H1 (cell line): ENCODE results near the gene TP53I3. TPM values are rescaled to one million over a fixed set of nuclear protein-coding genes. Genes with fewer than 3 reads are reported as not detected.
"Not testable (repeated sequence)": the region's sequence is repeated elsewhere in the genome, so short reads cannot be mapped to it uniquely, and the experiment has no call there.

Experiments used
- CTCF ChIA-PET: fragments of 300-600 bp; sonication (Branson Sonifier 250); formaldehyde crosslinking; loops from one replicate; lab custom pipeline; 2021; ENCODE audit not compliant: partially characterized antibody; lab: Charles Lee
- POLR2A ChIA-PET: fragments of 300-600 bp; sonication (Branson Sonifier 250); formaldehyde crosslinking; loops from one replicate; lab custom pipeline; 2021; ENCODE audit warnings: inconsistent platforms; ENCODE audit not compliant: partially characterized antibody; lab: Charles Lee
- DNase-seq, 2 experiments: peaks; one replicate each; pipeline versions ENCODE4 v3.0.0 to v3.0.0-alpha.2; 2010 to 2022; ENCODE audit warnings: low spot score in 2 of 2, low read depth in 1 of 2, mixed read lengths in 1 of 2
- FAIRE-seq: peaks from 2 replicates; lab custom pipeline; 2011; peaks lifted over from hg19 to GRCh38; lab: Jason Lieb, UNC
- H2AFZ ChIP-seq: 2 replicates; pipeline ENCODE4 v1.8.1; 2012; ENCODE audit warnings: low read length, inconsistent platforms
- H2AK5ac ChIP-seq: 2 replicates; pipeline ENCODE4 v1.6.1; 2013; ENCODE audit warnings: low read depth, low read length
- H2BK120ac ChIP-seq: replicated peaks from 2 replicates; pipeline ENCODE3; 2013; ENCODE audit warnings: low read depth, low read length, inconsistent platforms
- H2BK12ac ChIP-seq: 2 replicates; pipeline ENCODE4 v1.6.1; 2013; ENCODE audit warnings: low read depth, low read length
- H2BK15ac ChIP-seq: 2 replicates; pipeline ENCODE4 v1.6.1; 2013; ENCODE audit warnings: low read length
- H2BK20ac ChIP-seq: 2 replicates; pipeline ENCODE4 v1.6.1; 2013; ENCODE audit warnings: low read length
- H2BK5ac ChIP-seq: 2 replicates; pipeline ENCODE4 v1.6.1; 2013; ENCODE audit warnings: low read depth, low read length
- H3K14ac ChIP-seq: 2 replicates; pipeline ENCODE4 v1.6.1; 2013; ENCODE audit warnings: inconsistent platforms; ENCODE audit not compliant: insufficient read length
- H3K18ac ChIP-seq: 2 replicates; pipeline ENCODE4 v1.6.1; 2013; ENCODE audit warnings: low read length; ENCODE audit errors: extremely low read depth
- H3K23ac ChIP-seq: 2 replicates; pipeline ENCODE4 v1.6.1; 2013; ENCODE audit warnings: inconsistent platforms; ENCODE audit not compliant: insufficient read length
- H3K23me2 ChIP-seq: 2 replicates; pipeline ENCODE4 v1.6.1; 2013; ENCODE audit warnings: low read depth, low read length
- H3K27ac ChIP-seq: 2 replicates; pipeline ENCODE4 v1.6.1; 2011; ENCODE audit warnings: low read depth, low read length, inconsistent platforms
- H3K27me3 ChIP-seq, 4 experiments: replicated peaks in 1 of 4; 1 replicate in 1 of 4; 2 replicates in 3 of 4; pipeline versions ENCODE4 v1.6.1 to v1.8.1; 2011 to 2013; ENCODE audit warnings: low read length in 3 of 4, mild to moderate bottlenecking in 3 of 4, inconsistent platforms in 2 of 4, mixed read lengths in 2 of 4, moderate library complexity in 1 of 4; ENCODE audit not compliant: control insufficient read depth in 3 of 4, insufficient read depth in 3 of 4; ENCODE audit errors: extremely low read depth in 1 of 4
- H3K36me3 ChIP-seq, 4 experiments: 2 replicates each; pipeline versions ENCODE4 v1.6.1 to v1.8.1; 2011 to 2013; ENCODE audit warnings: mild to moderate bottlenecking in 4 of 4, low read length in 3 of 4, moderate library complexity in 2 of 4, control low read depth in 1 of 4, inconsistent platforms in 1 of 4; ENCODE audit not compliant: insufficient read depth in 4 of 4, control insufficient read depth in 2 of 4
- H3K4ac ChIP-seq: replicated peaks from 2 replicates; pipeline ENCODE3; 2013; ENCODE audit warnings: low read length, low read depth, mixed read lengths, inconsistent platforms; ENCODE audit not compliant: insufficient read length
- H3K4me1 ChIP-seq, 4 experiments: replicated peaks in 1 of 4; 1 replicate in 1 of 4; 2 replicates in 3 of 4; pipeline versions ENCODE4 v1.6.1 to v1.8.1; 2011 to 2013; ENCODE audit warnings: low read length in 3 of 4, inconsistent platforms in 2 of 4, mixed read lengths in 1 of 4; ENCODE audit not compliant: insufficient read depth in 4 of 4, control insufficient read depth in 3 of 4
- H3K4me2 ChIP-seq, 2 experiments: 2 replicates each; pipeline versions ENCODE4 v1.6.1 to v1.8.1; 2011 to 2013; ENCODE audit warnings: low read depth in 2 of 2, low read length in 2 of 2, control low read depth in 1 of 2, inconsistent platforms in 1 of 2, mild to moderate bottlenecking in 1 of 2; ENCODE audit not compliant: insufficient read depth in 1 of 2
- H3K4me3 ChIP-seq, 4 experiments: fragments of 200-600, 300-600 bp in 1 of 4; sonication (generic), shearing (Covaris generic), sonication (Bioruptor Twin) in 1 of 4; 2 replicates each; pipeline versions ENCODE4 v1.5.1 to v1.8.1; 2011 to 2016; ENCODE audit warnings: low read length in 4 of 4, low read depth in 3 of 4, control low read depth in 2 of 4, inconsistent platforms in 2 of 4, mild to moderate bottlenecking in 2 of 4, mixed read lengths in 1 of 4, moderate library complexity in 1 of 4; ENCODE audit not compliant: insufficient read depth in 2 of 4; ENCODE audit errors: extremely low read depth in 1 of 4
- H3K56ac ChIP-seq: replicated peaks from 2 replicates; pipeline ENCODE3; 2013; ENCODE audit warnings: low read depth, mild to moderate bottlenecking, mixed read lengths, low read length, inconsistent platforms; ENCODE audit not compliant: insufficient read length
- H3K79me1 ChIP-seq: 2 replicates; pipeline ENCODE4 v1.6.1; 2013; ENCODE audit warnings: low read depth, low read length, control low read depth
- H3K79me2 ChIP-seq, 2 experiments: 2 replicates each; pipeline versions ENCODE4 v1.6.1 to v1.8.1; 2012 to 2013; ENCODE audit warnings: low read length in 2 of 2, mild to moderate bottlenecking in 2 of 2, inconsistent platforms in 1 of 2; ENCODE audit not compliant: insufficient read depth in 2 of 2, control insufficient read depth in 1 of 2
- H3K9ac ChIP-seq, 4 experiments: replicated peaks in 1 of 4; 1 replicate in 1 of 4; 2 replicates in 3 of 4; pipeline versions ENCODE4 v1.6.1 to v1.8.1; 2011 to 2013; ENCODE audit warnings: low read depth in 3 of 4, low read length in 3 of 4, control low read depth in 2 of 4, mild to moderate bottlenecking in 2 of 4, moderate library complexity in 2 of 4, inconsistent platforms in 1 of 4; ENCODE audit errors: extremely low read depth in 1 of 4
- H3K9me3 ChIP-seq, 2 experiments: 2 replicates each; pipeline versions ENCODE4 v1.6.1 to v1.8.1; 2012 to 2013; ENCODE audit warnings: mild to moderate bottlenecking in 2 of 2, moderate library complexity in 2 of 2, control low read depth in 1 of 2, inconsistent platforms in 1 of 2, low read depth in 1 of 2, low read length in 1 of 2, mixed read lengths in 1 of 2; ENCODE audit not compliant: insufficient read depth in 2 of 2
- H4K20me1 ChIP-seq, 2 experiments: replicated peaks in 1 of 2; 2 replicates each; pipeline versions ENCODE3 to v1.8.1; 2011 to 2013; ENCODE audit warnings: inconsistent platforms in 2 of 2, low read length in 2 of 2, mild to moderate bottlenecking in 1 of 2; ENCODE audit not compliant: insufficient read depth in 2 of 2, control insufficient read depth in 1 of 2
- H4K5ac ChIP-seq: 2 replicates; pipeline ENCODE4 v1.6.1; 2013; ENCODE audit warnings: low read length, low read depth, mixed read lengths, inconsistent platforms; ENCODE audit not compliant: insufficient read length
- H4K8ac ChIP-seq: 2 replicates; pipeline ENCODE4 v1.8.0; 2013; ENCODE audit warnings: mild to moderate bottlenecking, moderate library complexity, low read length, inconsistent platforms; ENCODE audit not compliant: insufficient read depth; ENCODE audit errors: extremely low read depth
- H4K91ac ChIP-seq: replicated peaks from 2 replicates; pipeline ENCODE3; 2013; ENCODE audit warnings: low read length, mixed read lengths, inconsistent platforms; ENCODE audit not compliant: insufficient read length
- ATF2 ChIP-seq: IDR thresholded peaks from 2 replicates; pipeline ENCODE4 v1.6.1; 2012; ENCODE audit warnings: low read length, inconsistent platforms
- WGBS, 2 experiments: shearing (Covaris generic) in 1 of 2; methylation state at CpG; one replicate each; pipeline versions ENCODE4 v1.1.6 to v1.1.7; 2013 to 2015; ENCODE audit warnings: low lambda C conversion rate in 2 of 2, mixed read lengths in 2 of 2, inconsistent platforms in 1 of 2, low coverage in 1 of 2, missing lambda C conversion rate in 1 of 2; ENCODE audit not compliant: insufficient replicate concordance in 2 of 2, insufficient coverage in 1 of 2, insufficient read length in 1 of 2; ENCODE audit errors: extremely low coverage in 1 of 2, missing lambda C conversion rate in 1 of 2; 5-methylcytosine and 5-hydroxymethylcytosine counted together
- polyA plus RNA-seq, 7 experiments: library from polyadenylated mRNA; depleted of rRNA in 3 of 7; stranded (reverse) in 5 of 7; unstranded in 2 of 7; fragments of >200 nt in 5 of 7; fragments of 200-250 nt in 2 of 7; gene quantifications; 1 replicate in 5 of 7; 2 replicates in 1 of 7; 4 replicates in 1 of 7; pipeline versions ENCODE4 v1.2.1 to v1.2.3, GENCODE V29; 2011 to 2013; ENCODE audit warnings: missing spikeins in 2 of 7, mixed read lengths in 2 of 7
- total RNA-seq: library from RNA; stranded (reverse); fragmentation: NEBNext Ultra II Directional; extraction: Animal tissue kit (Norgen Biotek cat#: 25700); gene quantifications from 2 replicates; pipeline ENCODE4 v1.2.1, GENCODE V29; 2021

TP53I3 gene
- total and polyA plus RNA-seq, 2 of the 8 experiments (the other 6 are each of a cell fraction or from before 2014, with no cell fraction given) = 29.4 to 34.5 TPM

GRCh38 chr2:24110660-24111303 is 26.1 kb upstream of the TP53I3 start (continued):
- no peak for TF ChIP-seq ATF2

- H2BK15ac ChIP-seq, H2AK5ac ChIP-seq, FAIRE-seq, H3K18ac ChIP-seq, CTCF ChIA-PET, POLR2A ChIA-PET, H4K5ac ChIP-seq, H3K36me3 ChIP-seq, H3K9me3 ChIP-seq, H3K14ac ChIP-seq, H4K8ac ChIP-seq, H4K20me1 ChIP-seq, H3K56ac ChIP-seq, H2BK12ac ChIP-seq, H3K23ac ChIP-seq, H3K4me2 ChIP-seq, H3K4ac ChIP-seq, H3K4me3 ChIP-seq, H4K91ac ChIP-seq, H2BK20ac ChIP-seq, H3K23me2 ChIP-seq, H3K27me3 ChIP-seq, H3K4me1 ChIP-seq, H2BK120ac ChIP-seq, H3K27ac ChIP-seq, H2AFZ ChIP-seq, H3K79me1 ChIP-seq, DNase-seq, H2BK5ac ChIP-seq, H3K79me2 ChIP-seq, H3K9ac ChIP-seq: not testable (repeated sequence)
- WGBS, 2 experiments = 92% methylated on average over 1 of the region's 1 CpG; no CpG with 5 or more reads in 1 of the 2 experiments
Measured at GRCh38 chr2:24109431-24109830, 24.8 kb upstream of the TP53I3 start.
